ENCODE results near the gene ASNSD1.

The ASNSD1 gene

GRCh38 chr2:189661148-189661956 lies at the start of gene ASNSD1:
TSS of gene ASNSD1 (plus strand) at chr2:189661459. CDS start at chr2:189666133, 4,674 bp downstream.
- DNase-seq (ENCODE audit: low spot score) = peak; percentile 100

GRCh38 chr2:189613077-189613636 lies 48.1 kb upstream of the ASNSD1 start:
- peak; percentile 96 for DNase-seq (ENCODE audit: low spot score)

GRCh38 chr2:189613650-189614420 lies 47.4 kb upstream of the ASNSD1 start:
- DNase-seq (ENCODE audit: low spot score) = peak; percentile 85

GRCh38 chr2:189614585-189614984 lies 46.7 kb upstream of the ASNSD1 start:
- DNase-seq (ENCODE audit: low spot score) = no peak

GRCh38 chr2:189618197-189618596 lies 43.1 kb upstream of the ASNSD1 start:
- DNase-seq (ENCODE audit: low spot score) = no peak

GRCh38 chr2:189621781-189622180 lies 39.5 kb upstream of the ASNSD1 start:
- DNase-seq (ENCODE audit: low spot score) = no peak

GRCh38 chr2:189623049-189623448 lies 38.2 kb upstream of the ASNSD1 start:
- DNase-seq (ENCODE audit: low spot score) = no peak

GRCh38 chr2:189624648-189625355 lies 36.5 kb upstream of the ASNSD1 start:
- DNase-seq (ENCODE audit: low spot score) = no peak

GRCh38 chr2:189625636-189626035 lies 35.6 kb upstream of the ASNSD1 start:
- peak; percentile 58 for DNase-seq (ENCODE audit: low spot score)

- DNase-seq (ENCODE audit: low spot score) = no peak
Observed at GRCh38 chr2:189627789-189628188, 33.5 kb upstream of the ASNSD1 start.

GRCh38 chr2:189628817-189629530 lies 32.3 kb upstream of the ASNSD1 start:
- DNase-seq (ENCODE audit: low spot score) = peak; percentile 77

GRCh38 chr2:189629531-189630453 lies 31.5 kb upstream of the ASNSD1 start:
- no peak for DNase-seq (ENCODE audit: low spot score)

GRCh38 chr2:189631849-189632248 lies 29.4 kb upstream of the ASNSD1 start:
- DNase-seq (ENCODE audit: low spot score) = no peak

- DNase-seq (ENCODE audit: low spot score) = peak; percentile 81
Observed at GRCh38 chr2:189633392-189633811, 27.9 kb upstream of the ASNSD1 start.

- no peak for DNase-seq (ENCODE audit: low spot score)
Observed at GRCh38 chr2:189635353-189635752, 25.9 kb upstream of the ASNSD1 start.

- DNase-seq (ENCODE audit: low spot score) = no peak
Observed at GRCh38 chr2:189638301-189639006, 22.8 kb upstream of the ASNSD1 start.

- DNase-seq (ENCODE audit: low spot score) = no peak
Observed at GRCh38 chr2:189639007-189639609, 22.2 kb upstream of the ASNSD1 start.

- DNase-seq (ENCODE audit: low spot score) = no peak
Observed at GRCh38 chr2:189641002-189641401, 20.3 kb upstream of the ASNSD1 start.

- no peak for DNase-seq (ENCODE audit: low spot score)
Observed at GRCh38 chr2:189641590-189641989, 19.7 kb upstream of the ASNSD1 start.

Data from hematopoietic multipotent progenitor cell treated with erythropoietin and hydrocortisone succinate and interleukin-3 and kit ligand, for 17 days (in vitro differentiated cells).